Measurements from ENCODE around the gene BTBD19. TPM values are rescaled to one million over a fixed set of nuclear protein-coding genes. Genes with fewer than 3 reads are reported as not detected.
"Not testable (repeated sequence)": the region's sequence is repeated elsewhere in the genome, so short reads cannot be mapped to it uniquely, and the experiment has no call there.

The BTBD19 gene
- polyA plus RNA-seq, 1 experiment, result 7.3 TPM

DNA sequence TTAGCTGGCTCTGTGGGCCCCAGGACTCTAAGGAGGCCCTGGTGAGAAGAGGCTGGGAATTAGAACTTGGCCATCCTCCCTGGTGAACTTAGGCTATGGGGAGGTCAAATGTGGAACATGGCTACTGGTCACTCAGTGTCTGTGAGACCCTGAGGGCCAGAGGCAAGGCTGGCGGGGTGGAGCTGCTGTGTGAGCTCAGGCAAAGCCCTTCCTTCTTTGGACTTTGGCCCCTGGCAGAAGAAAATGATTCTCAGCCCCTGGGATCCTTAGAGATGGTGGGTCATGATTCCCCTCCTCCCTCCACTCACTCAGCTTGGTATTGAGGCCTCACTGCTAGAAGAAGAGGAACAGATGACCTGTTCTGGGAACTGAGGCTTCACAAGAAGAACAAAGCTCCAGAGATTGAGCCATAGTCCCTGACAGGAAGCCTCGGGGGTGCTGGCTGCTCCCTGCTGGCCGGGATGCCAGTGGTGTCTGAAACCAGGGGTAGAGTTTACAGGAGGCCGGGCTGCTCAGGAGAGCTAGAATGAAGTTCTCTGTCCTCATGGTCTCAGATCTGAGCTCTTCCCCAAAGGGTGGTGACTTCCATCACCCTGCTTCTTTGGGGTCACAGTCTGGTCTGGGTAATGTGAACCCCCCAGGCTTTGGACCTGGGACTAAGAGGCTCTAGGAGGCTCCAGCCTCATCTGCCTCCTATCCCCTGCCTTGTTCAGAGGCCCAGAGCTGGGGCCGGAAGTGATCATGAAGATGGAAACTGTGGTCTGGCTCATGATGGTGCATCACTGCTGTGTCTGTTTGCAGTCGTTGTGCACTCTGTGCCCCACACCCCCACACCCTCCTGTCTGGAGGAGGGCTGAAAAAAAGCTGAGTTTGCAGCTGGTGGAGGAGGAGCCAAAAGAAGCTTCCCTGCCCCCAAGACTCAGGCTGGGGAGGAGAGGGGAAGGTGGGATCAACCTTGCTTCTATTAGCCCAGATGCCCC lies 905 bp downstream of the BTBD19 start:
- Histone ChIP-seq H3K27me3 (ENCODE audit: control insufficient read depth, insufficient read depth, low read length) (no peaks in the 10 kb centered on the region), H3K9me3 (ENCODE audit: control insufficient read depth, insufficient read depth, low read length) (no peaks in the 10 kb centered on the region; the same call in 1 of the 2 replicates), H3K27ac (ENCODE audit: low read depth, low read length) (peak overlapping the region; percentile 100), H3K4me3 (ENCODE audit: low read depth, low read length) (peak overlapping the region; percentile 63)
- CTCF ChIA-PET, result interaction anchor here (0.8 to 2.2 kb wide), 7 partner anchors 9 to 78 kb away, joined by 3 to 20 read pairs (median 5); partner anchors contain the start of genes PLK3 and RNU5D-1
- no peak for DNase-seq (ENCODE audit: low read depth, low spot score)
- POLR2A ChIA-PET, result interaction anchor here (0.5 to 4.1 kb wide), 7 partner anchors 9 to 712 kb away, joined by 3 to 103 read pairs (median 5); partner anchors contain the start of genes PLK3, PRDX1 and RPS8
- 0 out of 2 replicates have a peak, but pooled peaks have one; percentile 16 for TF ChIP-seq CTCF (IDR thresholded peaks at IDR 0.05; ENCODE audit: low read depth, low read length)

GRCh38 chr1:44810101-44810761 lies 1.9 kb downstream of the BTBD19 start:
- Histone ChIP-seq H3K9me3 (ENCODE audit: control insufficient read depth, insufficient read depth, low read length) (no peaks in the 10 kb centered on the region; the same call in 1 of the 2 replicates), H3K27ac (ENCODE audit: low read depth, low read length) (peak overlapping the region; percentile 32), H3K27me3 (ENCODE audit: control insufficient read depth, insufficient read depth, low read length) (no peaks in the 10 kb centered on the region), H3K4me3 (ENCODE audit: low read depth, low read length) (peak overlapping the region; percentile 31)
- no peak for TF ChIP-seq CTCF (IDR thresholded peaks at IDR 0.05; ENCODE audit: low read depth, low read length)
- CTCF ChIA-PET, result interaction anchor here (0.7 to 2.2 kb wide), 2 partner anchors 10 to 92 kb away, joined by 5 to 20 read pairs; partner anchors contain the start of gene PLK3
- POLR2A ChIA-PET, result interaction anchor here (1.4 to 4.1 kb wide), 4 partner anchors 9 to 89 kb away, joined by 4 to 103 read pairs (median 18); partner anchors contain the start of genes PLK3 and RPS8
- no peak for DNase-seq (ENCODE audit: low read depth, low spot score)

- not testable (repeated sequence) for H3K27me3 ChIP-seq (ENCODE audit: control insufficient read depth, insufficient read depth, low read length); H3K4me3 ChIP-seq (ENCODE audit: low read depth, low read length); H3K9me3 ChIP-seq (ENCODE audit: control insufficient read depth, insufficient read depth, low read length); DNase-seq (ENCODE audit: low read depth, low spot score)
- peak overlapping the region; percentile 32 for H3K27ac ChIP-seq (ENCODE audit: low read depth, low read length)
- POLR2A ChIA-PET, result interaction anchor here (3.3 kb wide), 1 partner anchor 10 kb away, joined by 18 read pairs; the partner anchor contains the start of gene PLK3
- CTCF ChIA-PET, result interaction anchor here (0.6 to 0.7 kb wide), 2 partner anchors 11 to 91 kb away, joined by 5 read pairs; partner anchors contain the start of gene PLK3
Observed at GRCh38 chr1:44810762-44811105, 2.4 kb downstream of the BTBD19 start.

GRCh38 chr1:44811234-44811633 lies 2.9 kb downstream of the BTBD19 start:
- H3K27ac ChIP-seq (ENCODE audit: low read depth, low read length), result peak overlapping the region; percentile 32
- POLR2A ChIA-PET, result interaction anchor here (3.3 kb wide), 1 partner anchor 11 kb away, joined by 18 read pairs; the partner anchor contains the start of gene PLK3
- no peak overlapping the region for H3K4me3 ChIP-seq (ENCODE audit: low read depth, low read length)
- H3K27me3 ChIP-seq (ENCODE audit: control insufficient read depth, insufficient read depth, low read length), result no peaks in the 10 kb centered on the region
- no peaks in the 10 kb centered on the region; the same call in 1 of the 2 replicates for H3K9me3 ChIP-seq (ENCODE audit: control insufficient read depth, insufficient read depth, low read length)
- CTCF ChIA-PET, result interaction anchor here (0.6 to 0.7 kb wide), 2 partner anchors 11 to 91 kb away, joined by 5 read pairs; partner anchors contain the start of gene PLK3
- DNase-seq (ENCODE audit: low read depth, low spot score), result no peak
- no peak for TF ChIP-seq CTCF (IDR thresholded peaks at IDR 0.05; ENCODE audit: low read depth, low read length)
